Epithelial cell of proximal tubule (primary cell): ENCODE results near the gene PTPRS. TPM values are rescaled to one million over a fixed set of nuclear protein-coding genes. Genes with fewer than 3 reads are reported as not detected.
A peak's percentile ranks its signal among the peaks of the same experiment; 100 is the strongest.
"Not testable (repeated sequence)": the region's sequence is repeated elsewhere in the genome, so short reads cannot be mapped to it uniquely, and the experiment has no call there.

ENCODE experiments used
- DNase-seq: peaks from one replicate; pipeline ENCODE4 v3.0.0-alpha.2; 2011; ENCODE audit warnings: low read depth
- H3K4me3 ChIP-seq: 2 replicates; pipeline ENCODE4 v1.5.1; 2011; ENCODE audit warnings: low read depth, mild to moderate bottlenecking, low read length
- total RNA-seq: library from RNA; depleted of rRNA; stranded (reverse); fragments of >200 nt; gene quantifications from 2 replicates; pipeline ENCODE4 v1.2.3, GENCODE V29; 2015
- TF ChIP-seq, protein P1 (sequence below): conservative IDR thresholded peaks from 2 replicates; pipeline ENCODE4 v1.5.1; 2012; ENCODE audit warnings: low read depth, mild to moderate bottlenecking, low read length

Gene PTPRS
- total RNA-seq, 1 donor from 2014 or later = 31.9 TPM

DNA sequence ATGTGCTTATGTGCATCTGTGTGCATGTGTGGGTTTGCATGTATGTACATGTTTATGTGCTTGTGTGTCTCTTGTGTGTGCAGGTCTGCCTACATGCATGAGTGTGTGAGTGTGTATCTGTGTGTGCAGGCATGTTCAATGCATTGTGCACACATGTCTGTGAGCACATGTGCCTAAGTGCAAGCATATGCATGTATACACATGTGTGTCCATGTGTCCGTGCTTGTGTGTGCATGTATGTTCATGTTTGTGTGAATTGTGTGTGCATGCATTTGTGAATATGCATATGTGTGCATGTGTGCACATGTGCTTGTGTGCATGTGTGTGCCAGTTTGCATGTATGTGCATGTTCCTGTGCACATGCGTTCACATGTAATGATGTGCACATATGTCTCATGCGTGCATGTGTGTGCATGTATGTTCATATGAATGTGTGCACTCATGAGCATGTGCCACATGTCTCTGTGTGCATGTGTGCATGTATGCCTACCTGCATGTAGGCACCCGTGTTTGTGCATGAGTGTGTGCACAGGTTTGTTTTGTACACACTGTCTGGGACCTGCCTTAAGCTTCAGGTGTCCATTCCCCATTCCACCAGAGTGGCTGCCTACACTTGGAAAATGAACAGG is 32.1 kb upstream of the PTPRS start:
- TF ChIP-seq, protein P1, sequence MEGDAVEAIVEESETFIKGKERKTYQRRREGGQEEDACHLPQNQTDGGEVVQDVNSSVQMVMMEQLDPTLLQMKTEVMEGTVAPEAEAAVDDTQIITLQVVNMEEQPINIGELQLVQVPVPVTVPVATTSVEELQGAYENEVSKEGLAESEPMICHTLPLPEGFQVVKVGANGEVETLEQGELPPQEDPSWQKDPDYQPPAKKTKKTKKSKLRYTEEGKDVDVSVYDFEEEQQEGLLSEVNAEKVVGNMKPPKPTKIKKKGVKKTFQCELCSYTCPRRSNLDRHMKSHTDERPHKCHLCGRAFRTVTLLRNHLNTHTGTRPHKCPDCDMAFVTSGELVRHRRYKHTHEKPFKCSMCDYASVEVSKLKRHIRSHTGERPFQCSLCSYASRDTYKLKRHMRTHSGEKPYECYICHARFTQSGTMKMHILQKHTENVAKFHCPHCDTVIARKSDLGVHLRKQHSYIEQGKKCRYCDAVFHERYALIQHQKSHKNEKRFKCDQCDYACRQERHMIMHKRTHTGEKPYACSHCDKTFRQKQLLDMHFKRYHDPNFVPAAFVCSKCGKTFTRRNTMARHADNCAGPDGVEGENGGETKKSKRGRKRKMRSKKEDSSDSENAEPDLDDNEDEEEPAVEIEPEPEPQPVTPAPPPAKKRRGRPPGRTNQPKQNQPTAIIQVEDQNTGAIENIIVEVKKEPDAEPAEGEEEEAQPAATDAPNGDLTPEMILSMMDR = no peak
- no peak overlapping the region for H3K4me3 ChIP-seq
- DNase-seq = no peak

DNA sequence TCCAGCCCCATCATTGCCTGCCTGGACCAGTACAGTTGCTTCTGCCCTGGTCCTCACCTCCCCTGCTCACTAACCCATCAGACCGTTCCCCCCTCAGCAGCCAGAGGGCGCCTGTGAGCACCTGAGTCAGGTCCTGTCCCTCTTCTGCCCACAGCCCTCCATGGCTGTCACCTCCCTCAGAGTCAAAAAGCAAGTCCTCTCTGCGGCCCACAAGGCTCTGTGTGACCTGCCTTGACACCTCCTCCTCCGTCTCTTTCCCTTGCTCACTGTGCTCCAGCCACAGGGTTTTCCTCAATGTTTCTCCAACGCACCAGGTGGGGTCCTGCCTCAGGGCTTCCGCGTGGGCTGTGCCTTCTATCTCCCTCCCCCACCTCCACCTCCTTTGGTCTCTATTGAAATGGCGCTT is 29.4 kb upstream of the PTPRS start:
- no peak overlapping the region for H3K4me3 ChIP-seq
- no peak for DNase-seq
- TF ChIP-seq, protein P1 = peak; percentile 62

DNA sequence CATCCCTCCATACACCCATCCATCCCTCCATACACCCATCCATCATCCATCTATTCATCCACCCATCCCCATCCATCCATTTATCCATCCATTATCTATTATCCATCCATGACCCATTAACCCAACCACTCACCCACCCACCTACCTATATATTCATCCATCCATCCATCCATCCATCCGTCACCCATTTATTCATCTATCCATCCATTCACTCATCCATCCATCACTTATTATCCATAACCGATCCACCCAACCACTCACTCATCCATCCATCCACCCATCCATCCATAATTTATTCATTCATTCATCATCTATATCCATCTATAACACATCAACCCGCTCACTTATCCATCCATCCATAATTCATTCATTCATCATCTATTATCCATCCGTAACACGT is 28.7 kb upstream of the PTPRS start:
- DNase-seq = no peak
- TF ChIP-seq, protein P1 = no peak
- no peak overlapping the region for H3K4me3 ChIP-seq

DNA sequence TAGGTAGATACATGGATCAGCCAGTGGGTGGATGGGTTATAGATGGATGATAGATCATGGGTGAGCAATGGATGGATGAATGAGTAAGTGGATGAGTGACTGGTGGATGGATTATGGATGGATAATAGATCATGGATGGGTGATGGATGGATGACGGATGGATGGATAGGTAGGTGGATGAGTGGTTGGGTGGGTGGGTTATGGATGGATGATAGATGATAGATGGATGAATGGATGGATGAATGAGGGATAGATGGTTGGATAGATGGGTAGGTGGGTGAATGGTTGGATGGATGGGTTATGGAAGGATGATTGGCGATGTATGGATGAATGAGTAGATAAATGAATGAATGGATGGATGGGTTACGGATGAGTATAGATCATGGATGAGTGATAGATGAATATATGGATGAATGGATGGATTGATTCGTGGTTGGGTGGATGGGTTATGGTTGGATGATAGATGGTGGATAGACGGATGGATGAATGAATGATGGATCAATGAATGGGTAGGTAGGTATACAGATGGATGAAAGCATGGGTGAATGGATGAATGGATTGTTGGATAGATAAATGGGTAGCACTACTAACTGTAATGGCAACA is 27.0 kb upstream of the PTPRS start:
- TF ChIP-seq, protein P1 = no peak
- H3K4me3 ChIP-seq = no peak overlapping the region
- no peak for DNase-seq

DNA sequence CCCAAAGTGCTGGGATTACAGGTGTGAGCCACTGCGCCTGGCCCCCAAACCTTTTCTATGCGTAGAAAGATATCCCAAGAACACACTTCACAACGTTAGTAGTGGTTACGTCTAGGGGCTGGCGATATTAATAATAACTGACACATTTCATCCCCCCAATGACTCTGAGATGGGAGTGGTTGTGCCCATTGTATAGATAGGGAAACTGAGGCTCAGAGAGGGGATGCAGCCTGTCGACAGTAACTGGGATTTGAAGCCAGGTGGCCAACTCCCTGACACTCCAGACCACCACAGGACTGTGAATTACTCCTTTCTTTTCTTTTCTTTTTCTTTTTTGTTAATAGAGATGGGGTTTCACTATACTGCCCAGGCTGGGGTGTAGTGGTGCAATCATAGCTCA is 25.3 kb upstream of the PTPRS start:
- TF ChIP-seq, protein P1 = no peak
- no peak for DNase-seq
- no peak overlapping the region for H3K4me3 ChIP-seq

DNA sequence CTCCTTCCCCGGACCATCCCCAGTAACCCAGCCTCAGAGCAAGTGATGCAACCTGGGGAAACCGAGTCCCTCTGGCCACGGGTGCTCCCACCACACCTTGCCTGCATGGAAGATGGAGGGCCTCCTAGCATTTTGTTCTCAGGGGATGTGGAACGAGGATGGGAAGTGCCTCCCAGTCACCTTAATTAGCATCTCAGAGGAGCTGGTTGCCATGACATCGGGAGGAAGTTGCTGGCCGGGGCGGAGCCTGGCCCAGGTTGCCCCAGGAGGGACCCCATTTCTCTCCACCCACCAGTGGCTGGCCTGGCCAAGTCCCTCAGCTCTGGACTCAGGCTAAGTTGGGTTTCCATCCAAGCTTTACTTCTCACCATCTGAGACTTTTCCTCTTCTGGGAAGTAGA is 24.1 kb upstream of the PTPRS start:
- TF ChIP-seq, protein P1 = no peak
- no peak for DNase-seq
- no peak overlapping the region for H3K4me3 ChIP-seq

DNA sequence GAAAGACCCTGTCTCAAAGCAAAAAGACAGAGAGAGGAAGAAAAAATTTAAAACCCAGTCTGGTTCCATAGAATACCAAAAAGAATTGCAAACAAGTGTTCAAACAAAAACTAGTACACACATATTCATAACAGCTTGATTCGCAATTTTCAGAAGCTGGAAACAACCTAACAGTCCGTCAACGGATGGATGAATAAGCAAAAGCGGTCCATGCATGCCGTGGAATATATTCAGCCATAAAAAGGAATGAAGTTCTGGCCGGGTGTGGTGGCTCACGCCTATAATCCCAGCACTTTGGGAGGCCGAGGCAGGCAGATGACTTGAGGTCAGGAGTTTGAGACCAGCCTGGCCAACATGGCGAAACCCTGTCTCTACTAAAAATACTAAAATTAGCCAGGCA is 21.2 kb upstream of the PTPRS start:
- H3K4me3 ChIP-seq, DNase-seq: not testable (repeated sequence)
